NCI-H446 (cell line): Measurements from ENCODE around the gene PBX3.
A peak's percentile ranks its signal among the peaks of the same experiment; 100 is the strongest.

Experiments used
- DNase-seq, 2 experiments: peaks; one replicate each; lab custom pipeline; 2025; lab: John Stamatoyannopoulos, UW

The PBX3 gene

DNA sequence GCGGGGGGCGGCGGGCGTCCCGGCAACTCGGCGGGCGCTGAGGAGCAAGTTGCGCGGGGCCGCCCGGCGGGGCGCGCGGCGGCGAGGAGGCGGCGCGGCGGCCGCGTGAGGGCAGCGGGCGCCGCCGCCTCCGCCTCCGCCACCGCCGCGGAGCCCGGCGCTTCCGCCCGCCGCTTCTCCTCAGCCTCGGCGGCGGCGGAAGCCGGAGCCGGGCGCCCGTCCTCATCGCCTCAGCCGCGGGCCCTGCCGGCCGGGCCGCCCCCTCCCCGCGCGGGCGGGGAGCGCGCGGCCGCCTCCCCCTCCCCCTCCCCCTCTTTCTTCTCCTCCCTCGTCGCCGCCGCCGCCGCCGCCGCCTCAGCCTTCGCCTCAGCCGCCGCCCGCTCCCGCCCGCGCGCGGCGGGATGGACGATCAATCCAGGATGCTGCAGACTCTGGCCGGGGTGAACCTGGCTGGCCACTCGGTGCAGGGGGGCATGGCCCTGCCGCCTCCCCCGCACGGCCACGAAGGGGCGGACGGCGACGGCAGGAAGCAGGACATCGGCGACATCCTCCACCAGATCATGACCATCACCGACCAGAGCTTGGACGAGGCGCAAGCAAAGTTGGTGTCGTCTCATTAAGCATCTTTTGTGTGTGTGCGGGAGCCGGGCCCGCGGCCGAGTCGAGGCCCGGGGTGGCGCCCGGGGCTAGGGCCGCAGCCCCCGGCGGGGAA, at the start of gene PBX3:
PBX3 (plus strand) TSS at position 321 of the 712 bp plus-strand sequence.
- DNase-seq: peak in 1 of 2 experiments; percentile 43

DNA sequence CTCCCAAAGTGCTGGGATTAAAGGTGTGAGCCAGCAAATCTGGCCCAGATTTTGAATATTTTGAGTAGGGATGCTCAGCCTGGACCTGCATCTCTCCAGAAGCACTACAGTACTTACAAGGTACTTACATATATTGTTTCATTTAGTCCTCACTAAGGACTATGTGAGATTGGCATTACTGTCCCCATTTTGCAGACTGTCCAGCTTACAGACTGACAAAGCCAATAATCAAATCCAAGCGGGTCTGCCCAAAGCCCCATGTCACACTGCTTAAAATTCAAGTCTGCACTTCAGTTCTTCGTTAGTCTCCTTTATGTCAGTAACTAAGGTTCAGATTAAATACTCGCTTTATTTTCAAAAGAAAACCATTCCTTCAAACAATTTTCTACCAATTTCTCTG, 47.3 kb upstream of the PBX3 start:
- DNase-seq: no peak

DNA sequence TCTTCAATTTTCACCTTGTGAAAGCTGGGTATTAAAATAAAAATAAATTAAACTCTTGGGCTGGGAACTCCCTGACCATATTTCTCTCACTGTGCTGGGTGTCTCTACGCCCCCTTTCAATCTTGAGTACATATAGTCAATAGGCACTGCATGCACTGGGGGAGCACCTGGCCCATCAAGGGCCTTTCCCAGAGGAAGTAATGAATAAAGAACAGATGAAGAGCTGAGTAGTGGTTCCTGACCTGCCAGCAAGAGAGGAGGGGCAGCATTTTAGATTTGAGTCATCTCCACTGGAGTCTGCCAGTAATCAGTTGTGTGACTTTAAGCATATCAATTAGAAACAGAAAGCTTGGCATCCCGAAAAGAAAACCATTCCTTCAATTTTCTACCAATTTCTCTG, 46.4 kb upstream of the PBX3 start:
- no peak for DNase-seq

GRCh38 chr9:125701351-125701750, 45.8 kb upstream of the PBX3 start:
- no peak for DNase-seq

DNA sequence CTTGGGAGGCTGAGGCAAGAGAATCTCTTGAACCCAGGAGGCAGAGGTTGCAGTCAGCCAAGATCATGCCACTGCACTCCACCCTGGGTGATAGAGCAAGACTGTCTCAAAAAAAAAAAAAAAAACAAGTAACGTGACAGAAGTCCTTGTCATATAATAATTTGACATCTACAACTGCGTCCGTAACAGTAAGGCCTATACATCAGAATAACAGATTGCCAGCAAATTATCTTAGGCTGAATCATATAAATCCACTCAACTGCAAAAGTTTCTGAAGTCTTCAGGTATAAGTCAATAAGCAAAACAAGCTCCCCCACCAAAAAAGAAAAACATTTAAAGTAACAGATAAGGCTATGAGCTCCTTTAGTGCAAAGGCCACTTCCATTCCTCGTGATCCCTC, 43.5 kb upstream of the PBX3 start:
- no peak for DNase-seq

DNA sequence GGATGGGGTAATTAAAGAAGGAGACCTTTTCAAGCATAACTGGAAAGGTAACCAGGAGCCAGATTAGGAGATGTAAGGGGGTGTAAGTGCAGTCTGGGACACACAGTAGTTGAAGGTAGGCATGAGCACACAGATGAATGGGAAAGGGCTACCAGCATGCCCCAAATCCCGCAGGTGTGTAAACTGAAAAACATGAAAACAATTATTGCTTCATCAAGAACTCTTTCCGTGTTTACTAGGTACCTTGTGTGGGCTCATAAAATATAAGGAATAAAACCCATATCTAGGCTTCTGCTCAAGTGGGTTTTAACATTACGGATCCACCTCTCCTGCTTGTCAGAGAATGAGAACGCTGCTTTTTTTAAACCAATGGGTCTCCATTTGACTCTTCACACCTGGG, 41.3 kb upstream of the PBX3 start:
- no peak for DNase-seq

GRCh38 chr9:125706651-125707471, 40.3 kb upstream of the PBX3 start, which contains the start of gene MAPKAP1:
MAPKAP1 (minus strand) TSS chr9:125707208; CDS start chr9:125672574, 34,634 bp downstream.
- peak; percentile 77 to 93 for DNase-seq

DNA sequence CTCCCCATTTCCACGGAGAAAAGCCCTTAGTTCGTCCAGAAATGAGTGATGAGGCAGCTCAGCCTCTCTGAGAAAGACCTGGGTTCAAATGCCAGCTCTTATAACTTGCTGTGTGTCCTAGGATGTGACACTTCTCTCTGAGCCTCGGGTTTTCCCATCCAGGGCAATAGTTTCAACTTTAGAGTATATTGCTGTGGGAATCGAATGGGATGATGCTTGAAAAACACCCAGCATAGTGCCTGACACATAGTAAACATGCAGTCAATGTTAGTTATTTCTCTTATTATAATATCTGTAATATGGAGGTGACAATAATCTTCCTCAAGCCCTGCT, 39.7 kb upstream of the PBX3 start:
- DNase-seq: no peak

GRCh38 chr9:125726456-125727132, 20.6 kb upstream of the PBX3 start:
- no peak for DNase-seq

DNA sequence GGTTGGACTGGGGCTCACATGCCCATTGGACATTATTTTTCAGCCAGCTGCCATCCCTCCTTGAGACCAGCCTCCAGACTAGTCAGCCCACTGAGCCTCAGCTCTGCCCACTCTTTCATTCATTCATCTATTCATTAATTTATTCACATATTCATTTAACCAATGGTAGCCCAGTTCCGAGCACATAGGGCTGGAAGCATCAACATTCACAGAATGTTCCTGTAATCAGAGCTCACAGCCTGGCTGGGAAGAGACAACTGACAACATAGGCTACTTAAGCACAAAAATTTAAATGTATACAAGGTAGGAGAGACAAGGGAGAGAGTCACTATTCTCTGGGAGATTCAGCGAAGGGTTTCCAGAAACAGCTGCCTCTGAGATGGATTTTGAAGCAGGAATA, 17.0 kb upstream of the PBX3 start:
- DNase-seq: no peak

DNA sequence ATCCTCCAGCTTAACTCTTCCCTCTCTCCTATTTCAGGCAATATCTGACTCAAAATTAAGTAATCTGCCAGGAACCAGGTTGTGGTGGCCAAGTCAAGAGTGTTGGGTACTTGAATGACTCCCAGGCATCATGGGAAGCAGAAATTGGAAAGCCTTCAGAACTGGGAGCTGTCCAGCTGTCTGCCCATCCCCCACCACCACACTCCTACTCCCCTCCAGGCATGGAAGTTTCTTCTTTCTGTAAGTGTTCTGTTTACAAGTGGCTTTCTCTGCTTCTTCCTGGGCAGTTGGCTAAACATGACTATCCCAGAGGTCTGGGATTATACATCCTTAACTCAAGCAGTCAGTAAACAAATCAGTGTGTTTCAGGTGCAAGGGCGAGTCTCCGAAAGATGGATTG, 14.6 kb upstream of the PBX3 start:
- peak in 1 of 2 experiments; percentile 13 for DNase-seq

DNA sequence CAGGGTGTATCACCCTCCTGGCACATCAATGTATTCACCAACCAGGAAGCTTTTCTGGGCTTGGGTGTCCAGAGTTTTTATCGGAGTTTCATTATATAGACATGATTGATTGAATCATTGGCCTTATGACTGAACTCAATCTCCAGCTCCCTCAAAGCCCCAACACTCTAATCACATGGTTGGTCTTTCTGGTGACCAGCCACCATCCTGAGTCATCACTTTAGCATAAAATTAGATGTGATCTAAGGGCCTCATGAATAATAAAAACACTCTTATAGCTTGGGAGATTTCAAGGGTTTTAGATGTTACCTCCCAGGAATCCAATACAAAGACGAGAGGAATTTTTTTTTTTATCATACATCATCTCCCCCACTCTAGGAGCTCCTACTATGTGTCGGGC, 7.7 kb upstream of the PBX3 start:
- no peak for DNase-seq

DNA sequence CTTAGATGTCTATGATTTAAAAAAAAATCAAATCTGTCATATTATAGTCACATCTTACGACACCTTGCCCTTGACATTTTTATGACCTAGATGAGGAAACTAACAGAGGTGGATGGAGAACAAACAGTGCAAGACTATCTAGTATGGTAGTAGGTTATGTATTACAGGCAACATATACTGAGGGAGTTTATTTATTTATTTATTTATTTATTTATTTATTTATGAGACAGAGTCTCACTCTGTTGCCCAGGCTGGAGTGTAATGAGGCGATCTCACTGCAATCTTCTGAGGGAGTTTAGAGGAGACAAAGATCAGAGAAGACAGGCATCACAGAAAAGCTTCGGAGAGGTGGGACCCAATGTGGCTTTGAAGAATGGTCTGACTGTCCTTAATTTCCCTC, 4.5 kb upstream of the PBX3 start:
- no peak for DNase-seq

DNA sequence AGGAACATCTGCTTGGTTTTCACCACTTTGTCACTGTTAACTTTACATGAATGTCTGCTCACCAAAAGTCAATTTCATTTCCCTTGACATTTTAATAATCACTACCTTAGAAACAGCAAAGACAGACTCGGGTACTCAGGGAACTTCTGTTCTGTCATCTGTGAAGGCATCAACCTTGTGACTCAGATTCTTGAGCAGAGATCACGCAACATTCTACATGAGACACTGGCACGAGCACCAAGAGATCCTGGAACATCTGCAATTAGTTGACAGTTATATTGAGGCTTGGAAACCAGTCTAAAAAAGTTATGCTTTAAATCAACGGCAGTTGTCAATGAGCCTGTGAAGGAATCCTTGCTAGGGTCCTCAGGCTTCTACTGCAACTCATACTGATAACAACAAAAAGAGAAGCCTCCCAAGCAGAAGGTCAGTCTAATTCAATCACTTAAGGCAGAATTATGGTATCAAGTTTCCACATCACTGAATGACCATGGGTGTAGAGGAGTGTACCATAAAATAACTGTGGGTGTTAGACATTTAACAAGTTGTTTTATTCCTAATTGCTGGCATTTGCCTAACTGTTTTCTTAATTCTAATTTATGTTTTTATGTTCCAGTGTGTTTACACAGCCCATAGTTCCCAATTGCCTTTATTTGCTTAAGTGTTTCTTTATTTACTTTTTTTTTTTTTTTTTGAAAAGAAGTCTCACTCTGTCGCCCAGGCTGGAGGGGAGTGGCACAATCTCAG, 3.3 kb upstream of the PBX3 start:
- no peak for DNase-seq

- DNase-seq: no peak
Measured at GRCh38 chr9:125744616-125745015, 2.6 kb upstream of the PBX3 start.

DNA sequence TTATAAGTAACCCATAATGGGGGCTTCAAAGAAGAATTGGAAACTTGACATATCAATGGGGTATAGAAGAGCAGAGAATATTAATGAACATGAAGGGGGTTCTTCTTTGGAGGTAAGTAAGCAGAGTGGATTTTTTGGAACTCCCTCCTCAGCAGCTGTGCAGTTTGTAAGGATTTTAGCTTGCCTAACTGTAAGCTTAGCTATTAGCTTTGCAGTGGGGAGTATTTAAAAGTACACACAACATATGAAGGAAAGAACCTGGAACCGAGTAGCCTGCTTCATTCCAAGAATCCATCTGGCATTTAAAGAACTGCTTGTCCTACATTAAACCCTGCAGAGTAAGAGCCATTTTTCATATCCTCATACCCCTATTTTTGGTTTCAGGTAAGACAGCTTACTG, 2.2 kb upstream of the PBX3 start:
- no peak for DNase-seq

DNA sequence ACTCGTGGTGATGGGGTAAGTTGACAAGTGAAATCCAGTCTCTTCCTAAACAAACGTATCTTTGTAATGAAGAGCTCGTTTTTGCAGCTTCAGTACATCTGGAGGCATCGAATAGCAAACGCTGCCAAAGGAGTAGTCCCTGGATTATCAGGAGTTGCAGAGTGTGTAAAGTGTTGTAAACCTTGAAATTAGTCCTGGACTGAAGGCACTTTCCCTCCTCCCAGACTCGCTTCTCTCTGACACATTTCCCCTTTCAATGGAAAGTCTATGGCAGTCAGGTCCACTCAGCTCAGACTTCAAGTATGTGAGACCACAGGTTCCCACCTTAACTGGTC, 1.5 kb upstream of the PBX3 start:
- no peak for DNase-seq

DNA sequence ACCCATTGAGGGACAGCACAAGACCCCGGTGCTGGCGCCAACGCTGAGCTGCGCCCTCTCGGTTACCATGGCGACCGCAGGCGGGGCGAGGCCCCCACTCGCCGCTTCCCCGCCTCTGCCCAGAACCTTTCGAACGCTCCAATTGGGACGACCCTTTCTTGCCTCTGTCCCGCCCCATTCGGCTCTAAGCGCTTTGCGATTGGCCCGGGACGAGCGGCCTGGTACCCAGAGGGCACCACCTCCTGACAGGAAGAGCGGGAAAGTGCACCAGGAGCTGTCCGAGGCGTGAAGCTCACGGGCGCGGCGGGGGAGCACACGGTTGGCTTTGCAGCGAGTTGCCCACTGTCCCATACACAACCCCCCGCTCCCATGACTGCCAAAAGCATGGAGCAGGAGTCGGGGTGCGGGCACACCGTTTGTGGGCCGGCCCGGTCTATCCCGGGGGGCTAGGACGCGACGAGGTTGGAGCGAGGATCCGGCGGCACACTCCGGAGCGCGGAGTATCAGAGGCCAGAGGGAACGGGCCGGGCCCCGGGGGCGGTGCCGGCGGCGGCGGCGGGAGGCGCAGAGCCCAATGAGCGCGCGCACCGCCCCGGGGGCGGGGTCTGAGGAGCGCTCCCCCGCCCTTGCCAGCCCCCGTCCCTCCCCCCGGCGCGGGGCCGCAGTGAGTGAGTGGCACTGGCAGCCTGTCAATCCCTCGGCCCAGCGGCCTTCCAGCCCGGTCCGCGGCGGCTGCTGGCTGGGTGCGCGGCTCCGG, 978 bp upstream of the PBX3 start:
- peak; percentile 81 to 95 for DNase-seq

DNA sequence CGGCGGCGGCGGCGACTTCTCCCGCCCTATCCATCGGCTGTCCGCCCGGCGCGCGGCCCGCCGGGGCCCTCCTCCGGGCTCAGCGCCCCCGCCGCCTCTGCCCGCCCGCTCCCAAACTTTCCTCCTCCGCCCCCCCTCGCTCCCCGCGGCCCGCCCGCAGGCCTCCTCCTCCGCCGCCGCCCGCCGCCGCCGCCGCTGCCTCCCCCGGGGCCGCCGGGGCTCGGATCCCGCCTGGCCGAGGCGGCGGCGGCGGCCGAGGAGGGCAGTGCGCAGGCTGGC, 460 bp upstream of the PBX3 start:
- DNase-seq: no peak

DNA sequence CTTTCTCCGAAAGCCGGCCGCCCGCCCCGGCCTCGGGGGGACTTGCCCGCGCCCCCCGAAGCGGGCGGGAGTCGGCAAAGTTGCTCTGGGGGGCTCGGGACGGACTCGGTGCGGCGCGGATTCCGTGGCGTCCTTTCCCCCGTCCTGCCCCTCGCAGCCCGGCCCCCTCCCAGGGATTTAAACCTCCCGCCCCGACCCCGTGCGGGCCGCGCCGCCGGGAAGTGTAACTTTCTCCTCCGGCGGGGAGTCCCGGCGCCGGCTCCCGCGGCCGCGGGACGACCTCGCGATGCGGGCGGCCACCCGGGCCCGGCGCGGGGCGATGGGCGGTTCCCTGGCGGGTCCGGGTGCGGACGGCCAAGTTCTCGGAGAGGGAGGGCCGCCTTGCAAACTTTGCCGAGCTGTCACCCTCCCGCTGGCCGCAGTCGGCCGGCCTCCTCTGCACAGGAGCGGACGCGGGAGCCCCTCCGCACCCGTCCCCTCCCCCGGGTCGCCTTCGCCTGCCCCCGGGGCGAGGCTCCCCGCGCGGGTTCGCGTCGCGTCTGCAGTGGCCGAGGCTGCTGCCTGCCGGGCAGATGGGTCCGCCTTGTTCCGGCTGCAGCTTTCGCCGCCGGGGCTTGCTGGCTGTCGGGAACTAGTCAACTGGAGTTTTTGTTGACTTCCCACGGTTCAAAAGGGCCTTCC, 732 bp downstream of the PBX3 start:
- peak in 1 of 2 experiments; percentile 39 for DNase-seq

- no peak for DNase-seq
Measured at GRCh38 chr9:125748446-125749099, 1.4 kb downstream of the PBX3 start.
